H9 (cell line): ENCODE results near the gene CDH22. TPM values are rescaled to one million over a fixed set of nuclear protein-coding genes. Genes with fewer than 3 reads are reported as not detected.

ENCODE experiments used
- DNase-seq: peaks from one replicate; pipeline ENCODE4 v3.0.0-alpha.2; 2017
- H2AFZ ChIP-seq: one replicate; pipeline ENCODE4 v1.6.1; 2013; ENCODE audit warnings: mild to moderate bottlenecking, low read length, control low read depth, moderate library complexity
- H2AK5ac ChIP-seq: 2 replicates; pipeline ENCODE4 v1.6.1; 2013; ENCODE audit warnings: low read length, control low read depth, mixed read lengths; ENCODE audit not compliant: insufficient read length
- H2BK120ac ChIP-seq: one replicate; pipeline ENCODE4 v1.6.1; 2013; ENCODE audit warnings: low read depth, mild to moderate bottlenecking, low read length, control low read depth, inconsistent platforms; ENCODE audit not compliant: poor library complexity, severe bottlenecking
- H2BK12ac ChIP-seq: 2 replicates; pipeline ENCODE4 v1.6.1; 2013; ENCODE audit warnings: low read length, control low read depth, mixed read lengths, low read depth; ENCODE audit not compliant: insufficient read length
- H2BK15ac ChIP-seq: 2 replicates; pipeline ENCODE4 v1.6.1; 2013; ENCODE audit warnings: low read depth, low read length, control low read depth
- H2BK20ac ChIP-seq: one replicate; pipeline ENCODE4 v1.6.1; 2013; ENCODE audit warnings: low read depth, mild to moderate bottlenecking, low read length, control low read depth, inconsistent platforms; ENCODE audit not compliant: poor library complexity, severe bottlenecking
- H2BK5ac ChIP-seq: 2 replicates; pipeline ENCODE4 v1.6.1; 2013; ENCODE audit warnings: low read length, control low read depth, mixed read lengths; ENCODE audit not compliant: insufficient read length
- H3K14ac ChIP-seq: 2 replicates; pipeline ENCODE4 v1.6.1; 2013; ENCODE audit warnings: low read length, control low read depth; ENCODE audit not compliant: insufficient read depth
- H3K18ac ChIP-seq: 2 replicates; pipeline ENCODE4 v1.6.1; 2013; ENCODE audit warnings: low read depth, mild to moderate bottlenecking, mixed read lengths, low read length, control low read depth; ENCODE audit not compliant: insufficient read length
- H3K23ac ChIP-seq: 2 replicates; pipeline ENCODE4 v1.6.1; 2013; ENCODE audit warnings: low read length, control low read depth, mixed read lengths, low read depth; ENCODE audit not compliant: insufficient read length
- H3K23me2 ChIP-seq: 2 replicates; pipeline ENCODE4 v1.6.1; 2013; ENCODE audit warnings: low read depth, mild to moderate bottlenecking, mixed read lengths, low read length, control low read depth; ENCODE audit not compliant: insufficient read length, poor library complexity, severe bottlenecking
- H3K27ac ChIP-seq: 2 replicates; pipeline ENCODE4 v1.5.1; 2013; ENCODE audit warnings: low read length, control low read depth, mixed read lengths, low read depth; ENCODE audit not compliant: insufficient read length
- H3K27me3 ChIP-seq: 2 replicates; pipeline ENCODE4 v1.6.1; 2013; ENCODE audit warnings: low read length, control low read depth, inconsistent platforms; ENCODE audit not compliant: insufficient read depth
- H3K4ac ChIP-seq: 2 replicates; pipeline ENCODE4 v1.6.1; 2013; ENCODE audit warnings: low read depth, mild to moderate bottlenecking, control low read depth, inconsistent platforms, low read length, moderate library complexity
- H3K4me1 ChIP-seq: 2 replicates; pipeline ENCODE4 v1.6.1; 2013; ENCODE audit warnings: low read length, control low read depth, inconsistent platforms; ENCODE audit not compliant: insufficient read depth
- H3K4me2 ChIP-seq: 2 replicates; pipeline ENCODE4 v1.6.1; 2013; ENCODE audit warnings: low read length, control low read depth, mixed read lengths; ENCODE audit not compliant: insufficient read length, insufficient read depth
- H3K56ac ChIP-seq: 2 replicates; pipeline ENCODE4 v1.6.1; 2013; ENCODE audit warnings: low read depth, mild to moderate bottlenecking, mixed read lengths, low read length, control low read depth; ENCODE audit not compliant: insufficient read length
- H3K79me1 ChIP-seq: 2 replicates; pipeline ENCODE4 v1.6.1; 2013; ENCODE audit warnings: low read depth, mild to moderate bottlenecking, moderate library complexity, low read length, control low read depth, inconsistent platforms; ENCODE audit not compliant: insufficient read depth, poor library complexity, severe bottlenecking
- H3K79me2 ChIP-seq: 2 replicates; pipeline ENCODE4 v1.6.1; 2013; ENCODE audit warnings: low read length, control low read depth, inconsistent platforms; ENCODE audit not compliant: insufficient read depth
- H3K9ac ChIP-seq: 2 replicates; pipeline ENCODE4 v1.6.1; 2013; ENCODE audit warnings: low read length, control low read depth, mixed read lengths; ENCODE audit not compliant: insufficient read length; ENCODE audit errors: extremely low read depth
- H3K9me3 ChIP-seq: one replicate; pipeline ENCODE4 v1.6.1; 2013; ENCODE audit warnings: low read depth, low read length, inconsistent platforms; ENCODE audit not compliant: control insufficient read depth
- H3T11ph ChIP-seq: one replicate; pipeline ENCODE4 v1.6.1; 2013; ENCODE audit warnings: mild to moderate bottlenecking, low read length, control low read depth, inconsistent platforms
- H4K20me1 ChIP-seq: one replicate; pipeline ENCODE4 v1.6.1; 2013; ENCODE audit not compliant: control insufficient read depth, insufficient read length, insufficient read depth
- H4K5ac ChIP-seq: 2 replicates; pipeline ENCODE4 v1.6.1; 2013; ENCODE audit warnings: low read depth, mild to moderate bottlenecking, mixed read lengths, low read length, control low read depth; ENCODE audit not compliant: insufficient read length
- H4K8ac ChIP-seq: replicated peaks from 2 replicates; pipeline ENCODE4 v1.6.1; 2013; ENCODE audit warnings: low read length, control low read depth, mixed read lengths, low read depth; ENCODE audit not compliant: insufficient read length
- H4K91ac ChIP-seq: 2 replicates; pipeline ENCODE4 v1.6.1; 2013; ENCODE audit warnings: low read depth, mild to moderate bottlenecking, moderate library complexity, mixed read lengths, low read length, control low read depth; ENCODE audit not compliant: insufficient read length
- H3K27ac Mint-ChIP-seq, 3 experiments: 2 replicates in 2 of 3; 3 replicates in 1 of 3; pipeline ENCODE4 v1.8.0; 2020 to 2021; ENCODE audit warnings: mixed read lengths in 3 of 3, mild to moderate bottlenecking in 1 of 3, moderate library complexity in 1 of 3
- H3K27me3 Mint-ChIP-seq: 2 replicates; pipeline ENCODE4 v1.8.0; 2021; ENCODE audit warnings: low read depth, mild to moderate bottlenecking, moderate library complexity, mixed read lengths
- H3K36me3 Mint-ChIP-seq, 3 experiments: 2 replicates in 2 of 3; 3 replicates in 1 of 3; pipeline ENCODE4 v1.8.0; 2020 to 2021; ENCODE audit warnings: low read depth in 3 of 3, mixed read lengths in 3 of 3; ENCODE audit not compliant: insufficient read depth in 1 of 3
- H3K4me1 Mint-ChIP-seq, 2 experiments: 2 replicates each; pipeline ENCODE4 v1.8.0; 2020; ENCODE audit warnings: mixed read lengths in 2 of 2
- H3K4me3 Mint-ChIP-seq, 2 experiments: 2 replicates in 1 of 2; 3 replicates in 1 of 2; pipeline ENCODE4 v1.8.0; 2020 to 2021; ENCODE audit warnings: mild to moderate bottlenecking in 2 of 2, mixed read lengths in 2 of 2, moderate library complexity in 1 of 2
- H3K9me3 Mint-ChIP-seq, 2 experiments: 2 replicates in 1 of 2; 3 replicates in 1 of 2; pipeline ENCODE4 v1.8.0; 2020; ENCODE audit warnings: mild to moderate bottlenecking in 2 of 2, mixed read lengths in 2 of 2, moderate library complexity in 1 of 2
- CTCF ChIP-seq: fragments of 200-600 bp; sonication (generic); conservative IDR thresholded peaks from 3 replicates; pipeline ENCODE4 v1.8.0; 2021; ENCODE audit warnings: antibody characterized with exemption, mild to moderate bottlenecking
- WGBS: extraction: QIAGEN DNeasy Blood & Tissue Kit; methylation state at CpG from one replicate; pipeline ENCODE4 v1.1.7; 2013; ENCODE audit warnings: missing lambda C conversion rate, low lambda C conversion rate, mixed read lengths; ENCODE audit not compliant: insufficient read length; ENCODE audit errors: extremely low coverage; 5-methylcytosine and 5-hydroxymethylcytosine counted together
- total RNA-seq: library from RNA; stranded (reverse); gene quantifications from 2 replicates; pipeline ENCODE4 v1.2.1, GENCODE V29; 2021

CDH22 gene
- total RNA-seq, 1 experiment from 2014 or later: not detected

GRCh38 chr20:46135856-46136633 is 172.3 kb downstream of the CDH22 start:
- Histone ChIP-seq H3K4me2 (no peak overlapping the region), H2BK20ac (no peak overlapping the region)
- H3K27ac Mint-ChIP-seq: peak overlapping the region in 2 of 3 experiments; percentile 29 to 53; a peak in 2 of 7 replicates

More at GRCh38 chr20:46135856-46136633, 172.3 kb downstream of the CDH22 start:
- Mint-ChIP-seq H3K9me3 (no peaks in the 10 kb centered on the region), H3K27me3 (peaks cover 31% of the 10 kb centered on the region), H3K4me3 (peak overlapping the region in 1 of 2 experiments; percentile 63; a peak in 3 of 5 replicates), H3K36me3 (no peaks in the 10 kb centered on the region), H3K4me1 (peaks cover 28 to 38% of the 10 kb centered on the region in 2 experiments)
- no peak overlapping the region for H2BK12ac ChIP-seq
- peak overlapping the region; percentile 16; the same call in 1 of the 2 replicates for H3K14ac ChIP-seq
- DNase-seq: no peak
- no peaks in the 10 kb centered on the region for H3K4me1 ChIP-seq
- H3K9ac ChIP-seq: no peak overlapping the region
- 100% methylated on average over 1 of the region's 12 CpGs for WGBS
- no peak overlapping the region for H4K91ac ChIP-seq
- H2AK5ac ChIP-seq: no peak overlapping the region
- no peaks in the 10 kb centered on the region for H4K20me1 ChIP-seq
- no peaks in the 10 kb centered on the region for H3K79me1 ChIP-seq
- no peak overlapping the region for H3K23ac ChIP-seq
- H3K79me2 ChIP-seq: no peaks in the 10 kb centered on the region
- no peak for TF ChIP-seq CTCF
- H3K4ac ChIP-seq: no peak overlapping the region
- no peak overlapping the region for H2BK15ac ChIP-seq
- H2BK120ac ChIP-seq: no peak overlapping the region
- H3T11ph ChIP-seq: no peak overlapping the region
- H3K9me3 ChIP-seq: no peaks in the 10 kb centered on the region
- no peaks in the 10 kb centered on the region for H3K27me3 ChIP-seq
- H3K56ac ChIP-seq: no peak overlapping the region
- H2BK5ac ChIP-seq: no peak overlapping the region
- H3K27ac ChIP-seq: no peak overlapping the region
- no peak overlapping the region for H4K5ac ChIP-seq
- H3K18ac ChIP-seq: no peak overlapping the region
- H4K8ac ChIP-seq: no peak overlapping the region
- no peak overlapping the region for H2AFZ ChIP-seq
- H3K23me2 ChIP-seq: no peaks in the 10 kb centered on the region
